ENCODE data around the gene NDUFAF5.

Gene NDUFAF5

GRCh38 chr20:13777171-13777601 lies 7.6 kb upstream of the NDUFAF5 start:
- no peak for DNase-seq (ENCODE audit: low read depth in 2 of 2)

GRCh38 chr20:13778827-13779226 lies 6.0 kb upstream of the NDUFAF5 start:
- DNase-seq (ENCODE audit: low read depth in 2 of 2), result no peak

GRCh38 chr20:13783528-13783927 lies 1.3 kb upstream of the NDUFAF5 start:
- no peak for DNase-seq (ENCODE audit: low read depth in 2 of 2)

GRCh38 chr20:13784271-13784892 lies 446 bp upstream of the NDUFAF5 start:
- DNase-seq (ENCODE audit: low read depth in 2 of 2), result no peak

GRCh38 chr20:13786143-13786828 lies 1.5 kb downstream of the NDUFAF5 start:
- no peak for DNase-seq (ENCODE audit: low read depth in 2 of 2)

- DNase-seq (ENCODE audit: low read depth in 2 of 2), result no peak
These were observed 3.5 kb downstream of the NDUFAF5 start for GRCh38 chr20:13788167-13788834.

GRCh38 chr20:13790708-13791107 lies 5.9 kb downstream of the NDUFAF5 start:
- DNase-seq (ENCODE audit: low read depth in 2 of 2), result no peak

GRCh38 chr20:13791540-13792459 lies 7.0 kb downstream of the NDUFAF5 start:
- no peak for DNase-seq (ENCODE audit: low read depth in 2 of 2)

- no peak for DNase-seq (ENCODE audit: low read depth in 2 of 2)
These were observed 8.2 kb downstream of the NDUFAF5 start for GRCh38 chr20:13793001-13793400.

GRCh38 chr20:13794667-13795066 lies 9.8 kb downstream of the NDUFAF5 start:
- DNase-seq (ENCODE audit: low read depth in 2 of 2), result no peak

GRCh38 chr20:13799040-13799439 lies 14.2 kb downstream of the NDUFAF5 start:
- DNase-seq (ENCODE audit: low read depth in 2 of 2), result no peak

GRCh38 chr20:13799974-13800373 lies 15.1 kb downstream of the NDUFAF5 start:
- DNase-seq (ENCODE audit: low read depth in 2 of 2), result no peak

GRCh38 chr20:13800728-13801134 lies 15.9 kb downstream of the NDUFAF5 start:
- DNase-seq (ENCODE audit: low read depth in 2 of 2), result no peak

GRCh38 chr20:13809373-13809772 lies 24.5 kb downstream of the NDUFAF5 start:
- DNase-seq (ENCODE audit: low read depth in 2 of 2), result no peak

GRCh38 chr20:13809855-13810254 lies 25.0 kb downstream of the NDUFAF5 start:
- DNase-seq (ENCODE audit: low read depth in 2 of 2), result no peak

GRCh38 chr20:13810446-13810845 lies 25.6 kb downstream of the NDUFAF5 start:
- no peak for DNase-seq (ENCODE audit: low read depth in 2 of 2)

GRCh38 chr20:13813910-13814309 lies 29.1 kb downstream of the NDUFAF5 start:
- no peak for DNase-seq (ENCODE audit: low read depth in 2 of 2)

- no peak for DNase-seq (ENCODE audit: low read depth in 2 of 2)
These were observed 29.8 kb downstream of the NDUFAF5 start for GRCh38 chr20:13814672-13815071.

- DNase-seq (ENCODE audit: low read depth in 2 of 2), result no peak
These were observed 31.9 kb downstream of the NDUFAF5 start for GRCh38 chr20:13816757-13817156.

- no peak for DNase-seq (ENCODE audit: low read depth in 2 of 2)
These were observed 32.5 kb downstream of the NDUFAF5 start for GRCh38 chr20:13817342-13817741.

- DNase-seq (ENCODE audit: low read depth in 2 of 2), result no peak
These were observed 35.2 kb downstream of the NDUFAF5 start for GRCh38 chr20:13819885-13820645.
